MM.1S (cell line): ENCODE measurements around the gene NME7.

Experiments
- DNase-seq: peaks from one replicate; pipeline ENCODE4 v3.0.0-alpha.2; 2015
- H2AFZ ChIP-seq: fragments of 300-600 bp; sonication (generic); 2 replicates; pipeline ENCODE4 v1.6.0; 2016; ENCODE audit warnings: antibody characterized with exemption, low read length
- H3F3A ChIP-seq: fragments of 300-600 bp; sonication (generic); 2 replicates; pipeline ENCODE4 v1.6.1; 2016; ENCODE audit warnings: mild to moderate bottlenecking, antibody characterized with exemption, low read length, moderate library complexity, mixed read lengths; ENCODE audit not compliant: insufficient read depth
- H3K27ac ChIP-seq: fragments of 300-600 bp; sonication (generic); 2 replicates; pipeline ENCODE4 v1.5.1; 2016; ENCODE audit warnings: mild to moderate bottlenecking, low read length
- H3K27me3 ChIP-seq: fragments of 300-600 bp; sonication (generic); replicated peaks from 2 replicates; pipeline ENCODE4 v1.6.0; 2016; ENCODE audit warnings: low read length; ENCODE audit not compliant: insufficient read depth
- H3K36me3 ChIP-seq: fragments of 300-600 bp; sonication (generic); replicated peaks from 2 replicates; pipeline ENCODE4 v1.6.1; 2016; ENCODE audit warnings: mild to moderate bottlenecking, low read length, mixed read lengths; ENCODE audit not compliant: insufficient read depth
- H3K4me1 ChIP-seq: fragments of 300-600 bp; sonication (generic); 2 replicates; pipeline ENCODE4 v1.6.1; 2016; ENCODE audit warnings: low read length, mixed read lengths
- H3K4me2 ChIP-seq: fragments of 300-600 bp; sonication (generic); 2 replicates; pipeline ENCODE4 v1.6.0; 2016; ENCODE audit warnings: low read depth, low read length
- H3K4me3 ChIP-seq: fragments of 300-600 bp; sonication (generic); 2 replicates; pipeline ENCODE4 v1.5.1; 2016; ENCODE audit warnings: low read length, mixed read lengths
- H3K79me2 ChIP-seq: fragments of 300-600 bp; sonication (generic); 2 replicates; pipeline ENCODE4 v1.6.1; 2016; ENCODE audit warnings: mixed run types, low read length, mixed read lengths
- H3K9ac ChIP-seq: fragments of 300-600 bp; sonication (generic); 2 replicates; pipeline ENCODE4 v1.6.1; 2016; ENCODE audit warnings: low read length, mixed read lengths
- H3K9me2 ChIP-seq: fragments of 300-600 bp; sonication (generic); replicated peaks from 2 replicates; pipeline ENCODE4 v1.6.1; 2016; ENCODE audit warnings: mild to moderate bottlenecking, low read length, mixed read lengths; ENCODE audit not compliant: insufficient read depth
- H3K9me3 ChIP-seq: fragments of 300-600 bp; sonication (generic); replicated peaks from 2 replicates; pipeline ENCODE4 v1.6.1; 2016; ENCODE audit warnings: mild to moderate bottlenecking, low read length, mixed read lengths; ENCODE audit not compliant: insufficient read depth
- H4K20me1 ChIP-seq: fragments of 300-600 bp; sonication (generic); 2 replicates; pipeline ENCODE4 v1.6.1; 2016; ENCODE audit warnings: mild to moderate bottlenecking, low read length, moderate library complexity, mixed read lengths; ENCODE audit not compliant: insufficient read depth
- EZH2 ChIP-seq: fragments of 300-600 bp; sonication (generic); optimal IDR thresholded peaks from 2 replicates; pipeline ENCODE3; 2017; ENCODE audit warnings: low read depth, mild to moderate bottlenecking, antibody characterized with exemption, low read length, mixed read lengths
- EZH2phosphoT487 ChIP-seq: fragments of 300-600 bp; sonication (generic); IDR thresholded peaks from 2 replicates; pipeline ENCODE4 v1.6.1; 2018; ENCODE audit warnings: antibody characterized with exemption, low read length
- TF ChIP-seq, protein P1 (sequence below): fragments of 300-600 bp; sonication (generic); IDR thresholded peaks from 2 replicates; pipeline ENCODE4 v1.5.1; 2016; ENCODE audit warnings: antibody characterized with exemption, low read length, mixed read lengths

NME7 gene

DNA sequence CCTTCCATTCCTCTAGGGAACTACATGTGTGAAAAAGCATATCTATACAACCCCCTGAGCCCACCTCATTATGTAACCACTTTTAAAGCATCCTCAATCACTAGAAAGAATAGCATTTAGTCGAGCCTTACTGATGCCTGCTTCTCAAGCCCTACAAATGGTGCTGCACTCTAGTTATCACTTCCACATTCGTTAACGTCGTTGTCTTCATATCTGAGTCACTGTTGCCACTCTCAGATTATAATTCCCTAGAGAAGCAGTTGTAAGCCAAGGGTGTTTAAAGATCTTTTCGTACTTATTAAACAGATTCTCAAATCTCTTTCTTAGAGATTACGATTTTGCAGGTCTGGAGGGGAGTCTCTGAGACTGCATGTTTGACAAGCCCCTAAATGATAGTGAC is 244.6 kb downstream of the NME7 start:
- no peak overlapping the region for H3K27ac ChIP-seq

DNA sequence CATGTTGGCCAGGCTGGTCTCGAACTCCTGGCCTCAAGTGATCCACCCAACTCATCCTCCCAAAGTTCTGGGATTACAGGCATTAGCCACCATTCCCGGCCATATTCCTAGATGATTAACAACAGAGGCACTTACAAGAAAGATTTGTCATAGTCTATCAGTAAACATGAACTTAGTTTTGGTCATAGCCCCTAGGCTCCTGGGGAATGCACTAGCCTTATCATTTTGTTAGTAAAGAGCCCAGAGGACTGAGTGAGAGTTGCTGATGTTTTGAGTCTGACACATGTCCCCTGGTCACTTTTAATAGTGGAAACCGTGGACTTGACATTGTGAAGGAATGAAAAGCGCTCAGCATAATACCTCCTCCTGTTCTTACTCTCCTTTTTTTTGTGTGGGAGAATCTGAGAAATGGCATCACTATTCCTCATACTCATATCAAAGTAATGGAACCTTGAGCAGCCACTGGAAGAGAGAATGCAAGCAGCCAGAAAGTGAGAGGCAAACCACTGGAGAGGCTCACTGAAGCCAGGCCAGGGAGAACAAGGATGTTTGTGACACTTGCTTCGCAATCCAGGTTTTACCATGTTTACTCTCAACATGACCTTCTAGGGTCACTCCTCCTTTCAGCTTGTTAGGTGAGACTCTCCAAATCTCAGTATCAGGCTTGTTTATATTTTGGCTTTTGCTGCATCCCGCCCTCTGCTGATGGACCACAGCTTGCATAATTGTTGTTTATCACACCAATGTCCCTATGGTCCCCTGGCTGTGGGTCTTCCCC is 246.3 kb downstream of the NME7 start:
- Histone ChIP-seq H3K4me2 (no peak overlapping the region), H3K9ac (no peak overlapping the region), H3K79me2 (no peaks in the 10 kb centered on the region), H3K27ac (no peak overlapping the region), H3K4me3 (no peak overlapping the region), H3K4me1 (peaks cover 4% of the 10 kb centered on the region; the same call in 1 of the 2 replicates), H2AFZ (no peak overlapping the region), H3K9me3 (no peaks in the 10 kb centered on the region), H3K36me3 (no peaks in the 10 kb centered on the region), H4K20me1 (no peaks in the 10 kb centered on the region), H3K27me3 (no peaks in the 10 kb centered on the region), H3F3A (0 out of 2 replicates have a peak, but pooled peaks cover under 1% of the 10 kb centered on the region), H3K9me2 (no peaks in the 10 kb centered on the region)
- TF ChIP-seq, protein P1, sequence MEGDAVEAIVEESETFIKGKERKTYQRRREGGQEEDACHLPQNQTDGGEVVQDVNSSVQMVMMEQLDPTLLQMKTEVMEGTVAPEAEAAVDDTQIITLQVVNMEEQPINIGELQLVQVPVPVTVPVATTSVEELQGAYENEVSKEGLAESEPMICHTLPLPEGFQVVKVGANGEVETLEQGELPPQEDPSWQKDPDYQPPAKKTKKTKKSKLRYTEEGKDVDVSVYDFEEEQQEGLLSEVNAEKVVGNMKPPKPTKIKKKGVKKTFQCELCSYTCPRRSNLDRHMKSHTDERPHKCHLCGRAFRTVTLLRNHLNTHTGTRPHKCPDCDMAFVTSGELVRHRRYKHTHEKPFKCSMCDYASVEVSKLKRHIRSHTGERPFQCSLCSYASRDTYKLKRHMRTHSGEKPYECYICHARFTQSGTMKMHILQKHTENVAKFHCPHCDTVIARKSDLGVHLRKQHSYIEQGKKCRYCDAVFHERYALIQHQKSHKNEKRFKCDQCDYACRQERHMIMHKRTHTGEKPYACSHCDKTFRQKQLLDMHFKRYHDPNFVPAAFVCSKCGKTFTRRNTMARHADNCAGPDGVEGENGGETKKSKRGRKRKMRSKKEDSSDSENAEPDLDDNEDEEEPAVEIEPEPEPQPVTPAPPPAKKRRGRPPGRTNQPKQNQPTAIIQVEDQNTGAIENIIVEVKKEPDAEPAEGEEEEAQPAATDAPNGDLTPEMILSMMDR, result no peak
- no peak for TF ChIP-seq EZH2phosphoT487
- TF ChIP-seq EZH2, result no peak
- no peak for DNase-seq

More for the DNA sequence above, 244.6 kb downstream of the NME7 start:
- H4K20me1 ChIP-seq, result no peaks in the 10 kb centered on the region
- DNase-seq, result no peak
- H3K9me2 ChIP-seq, result no peaks in the 10 kb centered on the region
- no peak overlapping the region for H3K4me2 ChIP-seq
- no peaks in the 10 kb centered on the region for H3K79me2 ChIP-seq
- H3K9me3 ChIP-seq, result no peaks in the 10 kb centered on the region
- H3K36me3 ChIP-seq, result no peaks in the 10 kb centered on the region
- H3K4me3 ChIP-seq, result no peak overlapping the region
- H3K27me3 ChIP-seq, result no peaks in the 10 kb centered on the region
- H3K9ac ChIP-seq, result no peak overlapping the region
- no peaks in the 10 kb centered on the region for H3K4me1 ChIP-seq
- no peaks in the 10 kb centered on the region for H3F3A ChIP-seq
- no peak for TF ChIP-seq EZH2
- TF ChIP-seq, protein P1, result no peak
- TF ChIP-seq EZH2phosphoT487, result no peak
- no peak overlapping the region for H2AFZ ChIP-seq

- Histone ChIP-seq H3K4me1 (peaks cover 12% of the 10 kb centered on the region), H3K4me3 (no peak overlapping the region), H4K20me1 (no peaks in the 10 kb centered on the region), H3K9me3 (no peaks in the 10 kb centered on the region), H2AFZ (no peak overlapping the region), H3K9me2 (no peaks in the 10 kb centered on the region), H3K36me3 (no peaks in the 10 kb centered on the region), H3K9ac (no peak overlapping the region), H3F3A (peaks cover 9% of the 10 kb centered on the region), H3K4me2 (no peak overlapping the region), H3K27me3 (no peaks in the 10 kb centered on the region), H3K79me2 (no peaks in the 10 kb centered on the region), H3K27ac (no peak overlapping the region)
- no peak for DNase-seq
- TF ChIP-seq EZH2phosphoT487 (no peak), EZH2 (no peak)
- TF ChIP-seq, protein P1, result no peak
These were observed 247.5 kb downstream of the NME7 start for GRCh38 chr1:169120066-169120465.
